Liver (tissue), 3 donors: Measurements from ENCODE around the gene UNC93B1.

Source experiments
- EGR1 ChIP-seq, 2 donors: IDR thresholded peaks; 2 replicates each; pipeline ENCODE4 v1.6.1; 2016 to 2018; ENCODE audit warnings: antibody characterized with exemption in 2 of 2, low read depth in 2 of 2
- FOXA1 ChIP-seq: IDR thresholded peaks from 2 replicates; pipeline ENCODE4 v1.6.1; 2016; ENCODE audit warnings: antibody characterized with exemption
- GABPA ChIP-seq, 2 donors: IDR thresholded peaks in 1 of 2; conservative IDR thresholded peaks in 1 of 2; 2 replicates each; pipeline ENCODE4 v1.6.1; 2016; ENCODE audit warnings: antibody characterized with exemption in 2 of 2, mild to moderate bottlenecking in 1 of 2, moderate library complexity in 1 of 2
- JUND ChIP-seq, 2 donors: IDR thresholded peaks; 2 replicates each; pipeline ENCODE4 v1.6.1; 2016; ENCODE audit warnings: antibody characterized with exemption in 2 of 2
- NR2F2 ChIP-seq: IDR thresholded peaks from 2 replicates; pipeline ENCODE4 v1.6.1; 2016; ENCODE audit warnings: antibody characterized with exemption
- RAD21 ChIP-seq, 2 donors: IDR thresholded peaks; 2 replicates each; pipeline ENCODE4 v1.6.1; 2016; ENCODE audit warnings: antibody characterized with exemption in 2 of 2, mild to moderate bottlenecking in 2 of 2
- SP1 ChIP-seq: IDR thresholded peaks from 2 replicates; pipeline ENCODE4 v1.6.1; 2018; ENCODE audit warnings: antibody characterized with exemption, mild to moderate bottlenecking
- TAF1 ChIP-seq: conservative IDR thresholded peaks from 2 replicates; pipeline ENCODE4 v1.6.1; 2016; ENCODE audit warnings: antibody characterized with exemption, mild to moderate bottlenecking
- TF ChIP-seq, protein P1 (sequence below): fragments of 150-350 bp; IDR thresholded peaks from 2 replicates; pipeline ENCODE4 v1.5.1; 2017; ENCODE audit warnings: improper control_type of control experiment, low read depth, low read length; ENCODE audit not compliant: missing input control
- TF ChIP-seq, protein P2 (sequence below): IDR thresholded peaks from 2 replicates; pipeline ENCODE4 v1.6.1; 2016; ENCODE audit warnings: antibody characterized with exemption, mild to moderate bottlenecking
- donor health status: healthy.
- donor health status: healthy.

DNA sequence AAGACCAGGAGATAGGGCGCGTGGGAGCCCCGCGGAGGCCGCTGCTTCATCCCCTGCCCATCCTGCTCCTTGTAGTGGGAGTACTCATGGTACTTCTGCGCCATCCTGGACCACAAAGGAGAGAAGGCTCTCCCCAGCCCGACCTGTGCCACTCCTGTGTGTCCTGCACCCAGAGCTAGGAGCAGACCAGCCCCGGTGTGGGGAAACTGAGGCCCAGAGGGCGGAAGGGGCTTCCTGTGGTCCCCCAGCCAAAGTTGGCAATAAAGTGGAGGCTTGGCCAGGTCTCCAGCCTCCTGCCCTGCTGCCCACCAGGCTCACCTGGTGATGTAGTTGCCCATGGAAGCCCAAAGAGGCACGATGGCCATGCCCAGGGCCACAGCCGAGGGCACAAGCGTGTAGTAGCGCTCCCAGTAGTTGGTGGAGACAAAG, 4.7 kb downstream of the UNC93B1 start:
- TF ChIP-seq, protein P1, sequence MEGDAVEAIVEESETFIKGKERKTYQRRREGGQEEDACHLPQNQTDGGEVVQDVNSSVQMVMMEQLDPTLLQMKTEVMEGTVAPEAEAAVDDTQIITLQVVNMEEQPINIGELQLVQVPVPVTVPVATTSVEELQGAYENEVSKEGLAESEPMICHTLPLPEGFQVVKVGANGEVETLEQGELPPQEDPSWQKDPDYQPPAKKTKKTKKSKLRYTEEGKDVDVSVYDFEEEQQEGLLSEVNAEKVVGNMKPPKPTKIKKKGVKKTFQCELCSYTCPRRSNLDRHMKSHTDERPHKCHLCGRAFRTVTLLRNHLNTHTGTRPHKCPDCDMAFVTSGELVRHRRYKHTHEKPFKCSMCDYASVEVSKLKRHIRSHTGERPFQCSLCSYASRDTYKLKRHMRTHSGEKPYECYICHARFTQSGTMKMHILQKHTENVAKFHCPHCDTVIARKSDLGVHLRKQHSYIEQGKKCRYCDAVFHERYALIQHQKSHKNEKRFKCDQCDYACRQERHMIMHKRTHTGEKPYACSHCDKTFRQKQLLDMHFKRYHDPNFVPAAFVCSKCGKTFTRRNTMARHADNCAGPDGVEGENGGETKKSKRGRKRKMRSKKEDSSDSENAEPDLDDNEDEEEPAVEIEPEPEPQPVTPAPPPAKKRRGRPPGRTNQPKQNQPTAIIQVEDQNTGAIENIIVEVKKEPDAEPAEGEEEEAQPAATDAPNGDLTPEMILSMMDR: no peak
- TF ChIP-seq NR2F2: no peak
- TF ChIP-seq, protein P2, sequence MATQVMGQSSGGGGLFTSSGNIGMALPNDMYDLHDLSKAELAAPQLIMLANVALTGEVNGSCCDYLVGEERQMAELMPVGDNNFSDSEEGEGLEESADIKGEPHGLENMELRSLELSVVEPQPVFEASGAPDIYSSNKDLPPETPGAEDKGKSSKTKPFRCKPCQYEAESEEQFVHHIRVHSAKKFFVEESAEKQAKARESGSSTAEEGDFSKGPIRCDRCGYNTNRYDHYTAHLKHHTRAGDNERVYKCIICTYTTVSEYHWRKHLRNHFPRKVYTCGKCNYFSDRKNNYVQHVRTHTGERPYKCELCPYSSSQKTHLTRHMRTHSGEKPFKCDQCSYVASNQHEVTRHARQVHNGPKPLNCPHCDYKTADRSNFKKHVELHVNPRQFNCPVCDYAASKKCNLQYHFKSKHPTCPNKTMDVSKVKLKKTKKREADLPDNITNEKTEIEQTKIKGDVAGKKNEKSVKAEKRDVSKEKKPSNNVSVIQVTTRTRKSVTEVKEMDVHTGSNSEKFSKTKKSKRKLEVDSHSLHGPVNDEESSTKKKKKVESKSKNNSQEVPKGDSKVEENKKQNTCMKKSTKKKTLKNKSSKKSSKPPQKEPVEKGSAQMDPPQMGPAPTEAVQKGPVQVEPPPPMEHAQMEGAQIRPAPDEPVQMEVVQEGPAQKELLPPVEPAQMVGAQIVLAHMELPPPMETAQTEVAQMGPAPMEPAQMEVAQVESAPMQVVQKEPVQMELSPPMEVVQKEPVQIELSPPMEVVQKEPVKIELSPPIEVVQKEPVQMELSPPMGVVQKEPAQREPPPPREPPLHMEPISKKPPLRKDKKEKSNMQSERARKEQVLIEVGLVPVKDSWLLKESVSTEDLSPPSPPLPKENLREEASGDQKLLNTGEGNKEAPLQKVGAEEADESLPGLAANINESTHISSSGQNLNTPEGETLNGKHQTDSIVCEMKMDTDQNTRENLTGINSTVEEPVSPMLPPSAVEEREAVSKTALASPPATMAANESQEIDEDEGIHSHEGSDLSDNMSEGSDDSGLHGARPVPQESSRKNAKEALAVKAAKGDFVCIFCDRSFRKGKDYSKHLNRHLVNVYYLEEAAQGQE: no peak
- no peak for TF ChIP-seq GABPA (IDR thresholded peaks at IDR 0.05 in 1 of 2, conservative IDR thresholded peaks at IDR 0.05 in 1 of 2)
- TF ChIP-seq JUND (IDR thresholded peaks at IDR 0.05): no peak
- TF ChIP-seq FOXA1: no peak
- TF ChIP-seq EGR1 (IDR thresholded peaks at IDR 0.05; ENCODE audit: low read depth in 2 of 2): no peak
- TF ChIP-seq SP1: no peak
- TF ChIP-seq TAF1: no peak
- TF ChIP-seq RAD21 (IDR thresholded peaks at IDR 0.05): no peak
